Calu3 (cell line): ENCODE measurements around the gene C5orf34. TPM values are rescaled to one million over a fixed set of nuclear protein-coding genes. Genes with fewer than 3 reads are reported as not detected.
"Not testable (repeated sequence)": the region's sequence is repeated elsewhere in the genome, so short reads cannot be mapped to it uniquely, and the experiment has no call there.

ENCODE experiments used
- BruUV-seq: library from RNA; stranded (reverse); fragments of 400-500 nt; replicated peaks from 2 replicates; lab custom pipeline; 2021; lab: Mats Ljungman, UMichigan
- CTCF ChIA-PET: fragments of 300-600 bp; sonication (Branson Sonifier 250); formaldehyde crosslinking; loops from one replicate; lab custom pipeline; 2022; ENCODE audit warnings: antibody characterized with exemption; lab: Charles Lee
- DNase-seq: peaks from one replicate; pipeline ENCODE4 v3.0.0; 2022
- H3K27ac Mint-ChIP-seq: one replicate; pipeline ENCODE4 v1.8.0; 2022; ENCODE audit warnings: mixed read lengths; ENCODE audit not compliant: unreplicated experiment
- H3K27me3 Mint-ChIP-seq: one replicate; pipeline ENCODE4 v1.8.0; 2022; ENCODE audit warnings: mixed read lengths; ENCODE audit not compliant: unreplicated experiment
- H3K36me3 Mint-ChIP-seq: one replicate; pipeline ENCODE4 v1.8.0; 2022; ENCODE audit warnings: mild to moderate bottlenecking, moderate library complexity, mixed read lengths; ENCODE audit not compliant: insufficient read depth, unreplicated experiment
- H3K4me1 Mint-ChIP-seq: one replicate; pipeline ENCODE4 v1.8.0; 2022; ENCODE audit warnings: mild to moderate bottlenecking, low read depth, mixed read lengths; ENCODE audit not compliant: unreplicated experiment
- H3K4me3 Mint-ChIP-seq: one replicate; pipeline ENCODE4 v1.8.0; 2022; ENCODE audit warnings: mild to moderate bottlenecking, low read depth, moderate library complexity, mixed read lengths; ENCODE audit not compliant: unreplicated experiment
- H3K9me3 Mint-ChIP-seq: one replicate; pipeline ENCODE4 v1.8.0; 2022; ENCODE audit warnings: low read depth, mixed read lengths; ENCODE audit not compliant: unreplicated experiment
- CTCF ChIP-seq: fragments of 200-600 bp; IDR thresholded peaks from one replicate; pipeline ENCODE4 v1.8.0; 2022; ENCODE audit warnings: antibody characterized with exemption; ENCODE audit not compliant: unreplicated experiment
- intact Hi-C: fragments of 100-400 bp; cut with micrococcal nuclease; formaldehyde crosslinking; loops from one replicate; pipeline ENCODE4 v1.10.0; 2022; ENCODE audit not compliant: unreplicated experiment
- total RNA-seq: library from RNA; stranded (reverse); gene quantifications from 2 replicates; pipeline ENCODE4 v1.2.3, GENCODE V29; 2022

C5orf34 gene
- total RNA-seq, 1 experiment from 2014 or later: 6.9 TPM

- CTCF ChIA-PET: no interaction called here
- intact Hi-C loops: loop anchor here (5.0 kb wide), 1 partner anchor 46 kb away; the partner anchor contains the start of gene NNT
- no TSS peak for BruUV-seq
- Mint-ChIP-seq H3K36me3 (peaks cover 31% of the 10 kb centered on the region), H3K4me1 (peaks cover 2% of the 10 kb centered on the region), H3K27ac (peak overlapping the region; percentile 88), H3K27me3 (no peaks in the 10 kb centered on the region), H3K9me3 (no peaks in the 10 kb centered on the region), H3K4me3 (no peak overlapping the region)
- DNase-seq: peak; percentile 64
- TF ChIP-seq CTCF: no peak
Observed at GRCh38 chr5:43555895-43556606, 41.1 kb upstream of the C5orf34 start.

DNA sequence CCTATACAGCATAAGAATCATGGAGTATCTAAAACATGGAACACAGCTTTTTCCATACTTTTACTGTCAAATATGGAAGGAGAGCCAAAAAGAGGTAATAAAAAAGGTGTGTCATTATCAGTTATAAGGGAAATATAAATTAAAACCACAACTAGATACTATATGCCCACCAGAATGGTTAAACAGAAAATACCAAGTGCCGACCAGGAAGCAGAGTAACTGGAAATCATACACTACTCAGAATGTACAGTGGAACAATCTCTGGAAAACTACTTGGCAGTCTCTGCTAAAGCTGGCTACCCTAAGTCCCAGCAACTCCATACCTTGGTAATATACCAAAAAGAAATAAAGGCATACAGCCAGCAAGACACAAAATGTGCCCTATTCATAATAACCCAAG lies 39.5 kb upstream of the C5orf34 start:
- Mint-ChIP-seq H3K4me1 (peaks cover 9% of the 10 kb centered on the region), H3K27me3 (no peaks in the 10 kb centered on the region), H3K9me3 (no peaks in the 10 kb centered on the region), H3K27ac (no peak overlapping the region), H3K36me3 (peaks cover 39% of the 10 kb centered on the region), H3K4me3 (no peak overlapping the region)
- no peak for TF ChIP-seq CTCF
- CTCF ChIA-PET: no interaction called here
- DNase-seq: no peak
- intact Hi-C loops: no loop called here
- no TSS peak for BruUV-seq

GRCh38 chr5:43553381-43553780 lies 38.4 kb upstream of the C5orf34 start:
- Mint-ChIP-seq H3K27me3 (no peaks in the 10 kb centered on the region), H3K27ac (no peak overlapping the region), H3K4me1 (peaks cover 9% of the 10 kb centered on the region), H3K9me3 (no peaks in the 10 kb centered on the region), H3K36me3 (peaks cover 44% of the 10 kb centered on the region), H3K4me3 (no peak overlapping the region)
- intact Hi-C loops: no loop called here
- no TSS peak for BruUV-seq
- no peak for DNase-seq
- no peak for TF ChIP-seq CTCF
- CTCF ChIA-PET: no interaction called here

DNA sequence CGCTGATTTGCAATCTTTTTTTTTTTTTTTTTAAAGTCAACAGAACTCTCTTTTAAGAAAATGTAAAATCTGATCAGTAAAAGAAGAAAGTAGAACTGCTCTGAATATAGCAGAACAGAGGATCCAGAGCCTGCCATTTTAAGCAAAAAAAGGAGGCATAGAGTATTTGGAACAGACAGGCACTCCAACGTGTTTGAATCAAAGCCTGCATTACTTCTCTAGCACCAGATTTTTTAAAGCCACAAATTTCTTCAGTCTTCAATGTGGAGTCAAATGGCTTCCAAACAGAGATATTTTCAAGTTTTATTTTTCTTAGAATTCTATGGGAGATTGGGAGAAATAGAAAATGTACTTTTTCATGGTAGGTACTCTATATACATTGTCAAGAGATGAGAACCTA lies 36.8 kb upstream of the C5orf34 start:
- no peaks in the 10 kb centered on the region for H3K27me3 Mint-ChIP-seq
- CTCF ChIA-PET: no interaction called here
- intact Hi-C loops: no loop called here

DNA sequence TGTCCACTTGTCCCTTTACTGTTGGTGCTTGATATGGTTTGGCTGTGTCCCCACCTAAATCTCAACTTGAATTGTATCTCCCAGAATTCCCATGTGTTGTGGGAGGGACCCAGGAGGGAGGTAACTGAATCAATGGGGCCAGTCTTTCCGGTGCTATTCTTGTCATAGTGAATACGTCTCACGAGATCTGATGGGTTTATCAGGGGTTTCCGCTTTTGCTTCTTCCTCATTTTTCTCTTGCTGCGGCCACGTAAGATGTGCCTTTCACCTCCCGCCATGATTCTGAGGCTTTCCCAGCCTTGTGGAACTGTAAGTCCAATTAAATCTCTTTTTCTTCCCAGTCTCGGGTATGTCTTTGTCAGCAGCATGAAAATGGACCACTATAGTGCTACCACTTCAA lies 34.3 kb upstream of the C5orf34 start:
- H3K27me3 Mint-ChIP-seq, BruUV-seq, intact Hi-C loops, H3K27ac Mint-ChIP-seq, H3K4me3 Mint-ChIP-seq, CTCF ChIA-PET, H3K4me1 Mint-ChIP-seq, DNase-seq, H3K9me3 Mint-ChIP-seq: not testable (repeated sequence)
- peaks cover 33% of the 10 kb centered on the region for H3K36me3 Mint-ChIP-seq

More for the DNA sequence above, 36.8 kb upstream of the C5orf34 start:
- H3K9me3 Mint-ChIP-seq: no peaks in the 10 kb centered on the region
- H3K36me3 Mint-ChIP-seq: peaks cover 33% of the 10 kb centered on the region
- H3K4me3 Mint-ChIP-seq: no peak overlapping the region
- BruUV-seq: no TSS peak
- no peak overlapping the region for H3K27ac Mint-ChIP-seq
- DNase-seq: no peak
- TF ChIP-seq CTCF: no peak
- H3K4me1 Mint-ChIP-seq: peaks cover 9% of the 10 kb centered on the region
